ENCODE measurements around the gene OR4N2. TPM values are rescaled to one million over a fixed set of nuclear protein-coding genes. Genes with fewer than 3 reads are reported as not detected.
"Not testable (repeated sequence)": the region's sequence is repeated elsewhere in the genome, so short reads cannot be mapped to it uniquely, and the experiment has no call there.

Gene OR4N2
- total RNA-seq, 2 donors from 2014 or later, result not detected

- H3K4me3 Mint-ChIP-seq; H3K27ac Mint-ChIP-seq; H3K9me3 Mint-ChIP-seq; H3K4me1 Mint-ChIP-seq; H3K27me3 Mint-ChIP-seq; ATAC-seq (replicated peaks); H3K36me3 Mint-ChIP-seq (ENCODE audit: low read depth): not testable (repeated sequence)
Observed at GRCh38 chr14:19819879-19820278, 16.3 kb downstream of the OR4N2 start.

DNA sequence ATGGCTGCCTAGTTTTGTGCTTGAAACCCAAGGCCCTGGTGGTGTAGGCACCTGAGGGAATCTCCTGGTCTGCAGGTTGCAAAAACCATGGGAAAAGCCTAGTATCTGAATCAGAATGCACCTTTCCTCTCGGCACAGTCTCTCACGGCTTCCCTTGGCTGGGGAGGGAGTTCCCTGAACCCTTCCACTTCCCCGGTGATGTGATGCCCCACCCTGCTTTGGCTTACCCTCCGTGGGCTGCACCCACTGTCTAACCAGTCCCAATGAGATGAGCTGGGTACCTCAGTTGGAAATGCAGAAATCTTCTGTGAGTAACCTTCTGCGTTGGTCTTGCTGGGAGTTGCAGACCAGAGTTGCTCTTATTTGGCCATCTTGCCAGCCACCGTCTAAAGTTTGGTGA, 17.4 kb downstream of the OR4N2 start:
- H3K4me3 Mint-ChIP-seq; H3K9me3 Mint-ChIP-seq; H3K4me1 Mint-ChIP-seq; H3K36me3 Mint-ChIP-seq (ENCODE audit: low read depth); ATAC-seq (replicated peaks); H3K27me3 Mint-ChIP-seq; H3K27ac Mint-ChIP-seq: not testable (repeated sequence)

DNA sequence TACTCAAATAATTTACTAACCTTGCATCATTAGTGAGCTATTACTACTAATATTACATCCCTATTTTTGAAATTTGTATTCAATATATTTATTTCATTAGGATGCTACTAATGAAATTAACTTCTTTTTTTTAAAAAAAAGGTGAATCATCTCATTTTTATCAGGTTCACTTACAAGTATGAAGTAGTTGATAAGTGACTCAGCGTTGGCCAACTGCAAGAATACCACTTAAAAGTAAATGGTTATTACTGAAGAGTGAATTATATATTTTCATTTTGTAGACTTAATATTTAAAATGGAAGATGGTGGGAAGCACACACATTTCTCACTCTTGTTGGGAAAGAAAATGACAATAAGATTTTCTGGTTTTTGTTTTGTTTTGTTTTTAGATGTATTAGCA, 19.6 kb downstream of the OR4N2 start:
- no peak overlapping the region for H3K27ac Mint-ChIP-seq
- no peaks in the 10 kb centered on the region for H3K36me3 Mint-ChIP-seq (ENCODE audit: low read depth)
- H3K9me3 Mint-ChIP-seq, result peaks cover 3% of the 10 kb centered on the region
- ATAC-seq (replicated peaks), result no peak
- no peak overlapping the region for H3K4me3 Mint-ChIP-seq
- no peaks in the 10 kb centered on the region for H3K4me1 Mint-ChIP-seq
- H3K27me3 Mint-ChIP-seq, result peaks cover 4% of the 10 kb centered on the region

DNA sequence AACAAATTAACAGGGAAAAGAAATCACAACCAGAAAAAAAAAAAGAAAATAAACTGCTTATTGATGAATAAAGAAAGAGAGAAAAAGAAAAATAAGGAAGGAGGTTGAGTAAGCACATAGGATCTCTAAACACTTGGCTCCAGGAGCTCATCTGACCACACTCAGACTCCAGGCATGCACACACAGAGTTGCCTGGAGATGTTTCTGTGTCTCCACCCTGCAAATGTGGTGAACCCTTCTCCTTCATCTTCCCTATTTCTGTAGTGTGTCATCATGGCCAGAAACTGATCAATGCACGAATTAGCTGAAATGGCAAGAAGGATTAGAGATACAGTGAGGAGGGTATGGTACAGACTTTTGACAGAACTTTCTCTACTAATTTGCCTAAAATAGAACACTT, 20.2 kb downstream of the OR4N2 start:
- Mint-ChIP-seq H3K27me3 (peaks cover 4% of the 10 kb centered on the region), H3K4me3 (no peak overlapping the region), H3K9me3 (peaks cover 3% of the 10 kb centered on the region), H3K36me3 (ENCODE audit: low read depth) (no peaks in the 10 kb centered on the region), H3K27ac (no peak overlapping the region), H3K4me1 (no peaks in the 10 kb centered on the region)
- ATAC-seq (replicated peaks), result no peak

DNA sequence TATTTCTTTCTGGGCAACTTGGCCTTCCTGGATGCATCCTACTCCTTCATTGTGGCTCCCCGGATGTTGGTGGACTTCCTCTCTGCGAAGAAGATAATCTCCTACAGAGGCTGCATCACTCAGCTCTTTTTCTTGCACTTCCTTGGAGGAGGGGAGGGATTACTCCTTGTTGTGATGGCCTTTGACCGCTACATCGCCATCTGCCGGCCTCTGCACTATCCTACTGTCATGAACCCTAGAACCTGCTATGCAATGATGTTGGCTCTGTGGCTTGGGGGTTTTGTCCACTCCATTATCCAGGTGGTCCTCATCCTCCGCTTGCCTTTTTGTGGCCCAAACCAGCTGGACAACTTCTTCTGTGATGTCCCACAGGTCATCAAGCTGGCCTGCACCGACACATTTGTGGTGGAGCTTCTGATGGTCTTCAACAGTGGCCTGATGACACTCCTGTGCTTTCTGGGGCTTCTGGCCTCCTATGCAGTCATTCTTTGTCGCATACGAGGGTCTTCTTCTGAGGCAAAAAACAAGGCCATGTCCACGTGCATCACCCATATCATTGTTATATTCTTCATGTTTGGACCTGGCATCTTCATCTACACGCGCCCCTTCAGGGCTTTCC, 24.2 kb downstream of the OR4N2 start:
- H3K4me1 Mint-ChIP-seq; ATAC-seq (replicated peaks); H3K9me3 Mint-ChIP-seq; H3K27me3 Mint-ChIP-seq; H3K36me3 Mint-ChIP-seq (ENCODE audit: low read depth); H3K27ac Mint-ChIP-seq; H3K4me3 Mint-ChIP-seq: not testable (repeated sequence)

GRCh38 chr14:19828314-19828713, 24.7 kb downstream of the OR4N2 start:
- H3K4me3 Mint-ChIP-seq, result no peak overlapping the region
- ATAC-seq (replicated peaks), result no peak
- no peaks in the 10 kb centered on the region for H3K9me3 Mint-ChIP-seq
- no peaks in the 10 kb centered on the region for H3K27me3 Mint-ChIP-seq
- no peaks in the 10 kb centered on the region for H3K36me3 Mint-ChIP-seq (ENCODE audit: low read depth)
- H3K4me1 Mint-ChIP-seq, result no peaks in the 10 kb centered on the region
- H3K27ac Mint-ChIP-seq, result no peak overlapping the region

DNA sequence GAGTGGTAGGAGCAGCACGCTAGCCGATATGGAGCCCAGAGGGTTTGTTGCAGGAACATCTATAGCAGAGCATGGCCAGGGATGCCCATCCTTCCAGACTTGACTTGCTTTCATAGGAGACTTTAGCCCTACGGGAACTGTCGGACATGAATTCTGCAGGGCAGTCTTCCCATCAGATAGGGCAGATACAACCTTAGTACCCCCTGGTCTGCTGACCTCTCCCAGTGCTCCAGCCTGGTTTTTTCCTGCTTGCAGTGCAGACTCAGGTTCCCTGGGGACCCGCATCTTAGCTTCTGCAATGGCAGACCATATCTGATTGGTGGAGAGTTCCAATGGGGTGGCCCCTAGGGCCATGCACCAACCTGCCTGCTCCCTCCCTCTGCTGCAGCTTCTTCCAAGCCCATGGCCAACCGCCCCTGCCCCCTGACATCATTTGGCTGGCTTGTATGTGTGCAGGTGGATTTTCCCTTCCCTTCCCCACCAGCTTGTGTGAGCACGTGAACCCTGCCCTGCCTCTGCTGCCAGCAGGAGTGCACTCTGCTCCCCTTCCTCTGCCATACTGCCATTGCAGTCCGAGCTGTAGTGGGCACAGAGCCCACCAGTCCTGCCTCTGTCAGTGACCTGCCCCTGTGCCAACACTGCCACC, 30.8 kb downstream of the OR4N2 start:
- not testable (repeated sequence) for H3K9me3 Mint-ChIP-seq

DNA sequence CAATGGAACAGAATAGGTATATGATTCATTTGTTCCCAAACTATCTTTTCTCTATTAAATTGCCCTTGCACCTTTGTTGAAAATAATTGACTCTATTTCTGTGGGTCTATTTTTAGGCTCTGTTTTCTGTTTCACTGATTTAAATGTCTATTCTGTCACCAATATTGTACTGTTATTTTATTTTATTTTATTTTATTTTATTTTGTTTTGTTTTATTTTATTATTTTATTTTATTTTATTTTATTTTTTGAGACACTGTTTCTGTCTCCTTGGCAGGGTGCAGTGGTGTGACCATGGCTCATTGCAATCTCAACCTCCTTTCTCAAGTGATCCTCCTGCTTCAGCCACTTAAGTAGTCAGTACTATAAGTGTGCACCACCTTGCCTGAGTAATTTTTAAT, 34.9 kb downstream of the OR4N2 start:
- no peaks in the 10 kb centered on the region for H3K36me3 Mint-ChIP-seq (ENCODE audit: low read depth)
- H3K27ac Mint-ChIP-seq, result no peak overlapping the region
- no peak for ATAC-seq (replicated peaks)
- no peaks in the 10 kb centered on the region for H3K4me1 Mint-ChIP-seq
- H3K27me3 Mint-ChIP-seq, result no peaks in the 10 kb centered on the region
- no peaks in the 10 kb centered on the region for H3K9me3 Mint-ChIP-seq
- no peak overlapping the region for H3K4me3 Mint-ChIP-seq

More for the DNA sequence above, 30.8 kb downstream of the OR4N2 start:
- ATAC-seq (replicated peaks); H3K27me3 Mint-ChIP-seq; H3K27ac Mint-ChIP-seq; H3K4me1 Mint-ChIP-seq; H3K36me3 Mint-ChIP-seq (ENCODE audit: low read depth); H3K4me3 Mint-ChIP-seq: not testable (repeated sequence)

DNA sequence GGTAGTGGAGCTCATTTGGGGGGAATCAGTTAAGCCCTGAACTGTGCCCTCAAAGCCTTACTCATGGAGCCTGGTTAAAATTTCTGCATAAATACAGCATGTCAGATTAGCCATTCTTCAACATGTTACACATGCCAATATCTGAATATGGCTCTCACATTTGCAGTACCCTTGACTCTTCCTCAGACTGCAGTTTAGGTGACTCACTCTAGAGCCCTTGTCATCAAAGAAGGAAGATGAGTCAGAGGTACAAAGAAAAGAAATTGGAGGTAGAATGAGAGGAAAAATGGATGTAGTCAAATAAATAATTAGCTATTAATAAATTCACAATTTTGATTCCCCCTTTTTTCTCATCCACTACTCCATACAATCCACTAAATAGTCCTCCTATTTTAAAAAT, 47.8 kb downstream of the OR4N2 start:
- H3K36me3 Mint-ChIP-seq (ENCODE audit: low read depth), result no peaks in the 10 kb centered on the region
- H3K9me3 Mint-ChIP-seq, result no peaks in the 10 kb centered on the region
- peaks cover 3% of the 10 kb centered on the region for H3K27me3 Mint-ChIP-seq
- no peak overlapping the region for H3K27ac Mint-ChIP-seq
- H3K4me3 Mint-ChIP-seq, result no peak overlapping the region
- ATAC-seq (replicated peaks), result no peak
- no peaks in the 10 kb centered on the region for H3K4me1 Mint-ChIP-seq

DNA sequence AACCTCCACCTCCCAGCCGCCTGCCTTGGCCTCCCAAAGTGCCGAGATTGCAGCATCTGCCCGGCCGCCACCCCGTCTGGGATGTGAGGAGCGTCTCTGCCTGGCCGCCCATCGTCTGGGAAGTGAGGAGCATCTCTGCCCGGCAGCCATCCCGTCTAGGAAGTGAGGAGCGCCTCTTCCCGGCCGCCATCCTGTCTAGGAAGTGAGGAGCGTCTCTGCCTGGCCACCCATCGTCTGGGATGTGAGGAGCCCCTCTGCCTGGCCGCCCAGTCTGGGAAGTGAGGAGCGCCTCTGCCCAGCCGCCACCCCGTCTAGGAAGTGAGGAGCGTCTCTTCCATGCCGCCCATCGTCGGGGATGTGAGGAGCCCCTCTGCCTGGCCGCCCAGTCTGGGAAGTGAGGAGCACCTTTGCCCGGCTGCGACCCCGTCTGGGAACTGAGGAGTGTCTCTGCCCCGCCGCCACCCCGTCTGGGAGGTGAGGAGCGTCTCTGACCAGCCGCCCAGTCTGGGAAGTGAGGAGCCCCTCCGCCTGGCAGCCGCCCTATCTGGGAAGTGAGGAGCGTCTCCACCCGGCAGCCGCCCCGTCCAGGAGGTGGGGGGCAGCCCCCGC, 62.6 kb downstream of the OR4N2 start:
- not testable (repeated sequence) for H3K36me3 Mint-ChIP-seq (ENCODE audit: low read depth); H3K4me1 Mint-ChIP-seq; H3K4me3 Mint-ChIP-seq; H3K27me3 Mint-ChIP-seq; H3K9me3 Mint-ChIP-seq; ATAC-seq (replicated peaks); H3K27ac Mint-ChIP-seq

GRCh38 chr14:19873178-19873577, 69.6 kb downstream of the OR4N2 start:
- H3K4me3 Mint-ChIP-seq, result no peak overlapping the region
- no peak overlapping the region for H3K27ac Mint-ChIP-seq
- H3K27me3 Mint-ChIP-seq, result no peaks in the 10 kb centered on the region
- no peak for ATAC-seq (replicated peaks)
- no peaks in the 10 kb centered on the region for H3K36me3 Mint-ChIP-seq (ENCODE audit: low read depth)
- no peaks in the 10 kb centered on the region for H3K9me3 Mint-ChIP-seq
- no peaks in the 10 kb centered on the region for H3K4me1 Mint-ChIP-seq

DNA sequence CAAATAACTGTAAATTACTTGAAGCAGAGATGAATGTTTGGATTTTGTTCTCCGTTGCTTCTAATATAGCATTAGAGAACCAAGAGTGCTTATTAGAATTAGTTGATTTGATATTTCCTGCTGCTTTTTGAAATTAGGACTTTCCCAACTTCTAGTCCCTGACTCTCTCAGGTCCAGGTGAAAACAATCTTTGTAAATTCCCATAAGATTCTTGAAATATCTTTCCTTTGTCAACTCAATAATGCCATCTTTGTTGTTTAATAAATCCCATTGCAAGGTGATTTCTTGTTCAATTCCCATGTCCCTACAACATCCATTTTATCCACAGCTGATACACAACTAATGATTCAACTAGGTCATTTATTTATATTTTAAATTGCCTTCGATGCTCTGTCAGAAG, 71.3 kb downstream of the OR4N2 start, which contains the start of gene OR4K2:
Gene OR4K2 (plus strand): TSS at position 301 of the 400 bp plus-strand sequence. CDS start 1,126 bp downstream, outside the sequence.
- Mint-ChIP-seq H3K27ac (no peak within 1 kb of the TSS), H3K27me3 (no peaks in the 10 kb centered on the region), H3K4me1 (no peaks in the 10 kb centered on the region), H3K9me3 (no peaks in the 10 kb centered on the region), H3K36me3 (ENCODE audit: low read depth) (no peaks in the 10 kb centered on the region), H3K4me3 (no peak within 1 kb of the TSS)
- no peak for ATAC-seq (replicated peaks)

DNA sequence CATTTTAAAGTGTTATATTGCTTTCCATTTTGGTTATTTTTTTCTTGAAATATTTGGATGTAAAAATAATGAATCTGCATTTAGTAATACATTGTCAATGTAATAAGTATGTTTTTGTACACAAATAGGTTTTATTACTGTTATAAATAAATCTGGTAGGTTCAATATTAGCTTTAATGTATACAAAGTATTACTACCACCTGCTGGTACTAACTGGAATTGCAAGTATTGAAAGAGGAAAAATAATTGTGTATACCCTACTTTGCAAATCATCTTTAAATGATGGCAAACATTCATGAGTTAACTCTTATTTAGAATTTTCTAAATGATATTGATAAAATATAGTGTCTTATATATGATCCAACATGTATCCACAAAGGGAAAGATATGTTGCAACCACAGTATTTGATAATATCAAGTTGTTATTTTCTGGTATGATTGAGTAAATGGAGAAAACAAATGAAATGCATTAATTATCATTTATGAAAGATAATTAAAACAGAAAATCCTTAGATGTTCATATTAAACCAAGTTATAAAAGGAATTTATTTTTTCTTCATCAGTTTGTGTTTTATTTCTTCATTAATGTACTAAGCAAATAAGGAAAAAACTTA, 74.6 kb downstream of the OR4N2 start:
- ATAC-seq (replicated peaks), result no peak
- no peak overlapping the region for H3K27ac Mint-ChIP-seq
- H3K4me1 Mint-ChIP-seq, result no peaks in the 10 kb centered on the region
- H3K4me3 Mint-ChIP-seq, result no peak overlapping the region
- H3K9me3 Mint-ChIP-seq, result no peaks in the 10 kb centered on the region
- no peaks in the 10 kb centered on the region for H3K36me3 Mint-ChIP-seq (ENCODE audit: low read depth)
- no peaks in the 10 kb centered on the region for H3K27me3 Mint-ChIP-seq

Measured in activated T-helper 17 cell treated with anti-CD3 and anti-CD28 coated beads, Interleukin-2, amount 50 U/mL, for 72 hours (primary cell).